Liver (tissue), 3 donors: ENCODE results near the gene CALML5.

ENCODE experiments used
- CTCF ChIP-seq: fragments of 150-350 bp; IDR thresholded peaks from 2 replicates; pipeline ENCODE4 v1.5.1; 2017; ENCODE audit warnings: improper control_type of control experiment, low read depth, low read length; ENCODE audit not compliant: missing input control
- FOXA1 ChIP-seq: IDR thresholded peaks from 2 replicates; pipeline ENCODE4 v1.6.1; 2016; ENCODE audit warnings: antibody characterized with exemption
- GABPA ChIP-seq, 2 donors: IDR thresholded peaks in 1 of 2; conservative IDR thresholded peaks in 1 of 2; 2 replicates each; pipeline ENCODE4 v1.6.1; 2016; ENCODE audit warnings: antibody characterized with exemption in 2 of 2, mild to moderate bottlenecking in 1 of 2, moderate library complexity in 1 of 2
- RAD21 ChIP-seq, 2 donors: IDR thresholded peaks; 2 replicates each; pipeline ENCODE4 v1.6.1; 2016; ENCODE audit warnings: antibody characterized with exemption in 2 of 2, mild to moderate bottlenecking in 2 of 2
- TAF1 ChIP-seq: conservative IDR thresholded peaks from 2 replicates; pipeline ENCODE4 v1.6.1; 2016; ENCODE audit warnings: antibody characterized with exemption, mild to moderate bottlenecking
- YY1 ChIP-seq: IDR thresholded peaks from 2 replicates; pipeline ENCODE4 v1.6.1; 2016; ENCODE audit warnings: antibody characterized with exemption, mild to moderate bottlenecking
- donor health status: healthy.
- donor health status: healthy.

- TF ChIP-seq RAD21 (IDR thresholded peaks at IDR 0.05), result no peak
- TF ChIP-seq YY1, result no peak
- TF ChIP-seq TAF1, result no peak
- no peak for TF ChIP-seq CTCF
- TF ChIP-seq GABPA (IDR thresholded peaks at IDR 0.05 in 1 of 2, conservative IDR thresholded peaks at IDR 0.05 in 1 of 2), result no peak
- no peak for TF ChIP-seq FOXA1
Observed at GRCh38 chr10:5523796-5524574, 24.6 kb upstream of the CALML5 start.
